ENCODE measurements around the gene DDC. TPM values are rescaled to one million over a fixed set of nuclear protein-coding genes. Genes with fewer than 3 reads are reported as not detected.

DDC gene
- total RNA-seq, 3 donors from 2014 or later (not counting 1 experiment from before 2014, with no cell fraction given) = not detected

DNA sequence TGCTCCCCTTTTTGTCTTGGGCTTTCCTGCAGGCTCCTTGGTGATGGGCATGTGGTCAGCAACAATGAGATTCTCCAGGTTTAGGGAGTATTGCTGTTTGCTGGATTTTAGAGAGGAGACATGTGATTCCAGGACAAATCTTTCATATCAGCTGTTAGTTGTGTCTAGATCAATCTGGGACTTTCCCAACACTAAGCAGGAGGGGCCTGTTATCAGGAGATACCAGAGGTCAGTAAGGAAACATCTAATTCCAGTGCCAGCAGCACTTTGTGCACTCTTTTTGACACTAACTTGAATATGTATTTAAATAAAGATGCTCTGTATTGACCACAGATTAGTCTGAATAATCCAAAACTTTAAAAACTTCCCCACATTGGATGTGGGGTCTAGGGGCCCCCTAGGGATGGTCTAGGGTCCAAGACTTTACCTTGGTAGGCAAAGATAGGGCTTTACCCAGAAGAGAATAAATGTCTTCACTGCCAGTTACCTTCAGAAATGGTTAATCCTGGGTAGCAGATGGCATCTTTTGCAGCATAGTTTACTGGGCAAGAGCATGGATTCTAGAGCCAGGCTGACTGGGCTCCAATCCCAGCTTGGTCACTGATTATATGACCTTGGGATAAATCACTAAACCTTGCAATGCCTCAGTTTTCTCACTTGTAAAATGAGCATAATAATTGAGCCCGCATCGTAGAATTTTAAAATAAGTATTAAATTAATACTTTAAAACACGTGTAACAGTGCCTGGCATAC, 108.7 kb downstream of the DDC start:
- Mint-ChIP-seq H3K36me3 (no peaks in the 10 kb centered on the region), H3K27ac (no peak overlapping the region)

DNA sequence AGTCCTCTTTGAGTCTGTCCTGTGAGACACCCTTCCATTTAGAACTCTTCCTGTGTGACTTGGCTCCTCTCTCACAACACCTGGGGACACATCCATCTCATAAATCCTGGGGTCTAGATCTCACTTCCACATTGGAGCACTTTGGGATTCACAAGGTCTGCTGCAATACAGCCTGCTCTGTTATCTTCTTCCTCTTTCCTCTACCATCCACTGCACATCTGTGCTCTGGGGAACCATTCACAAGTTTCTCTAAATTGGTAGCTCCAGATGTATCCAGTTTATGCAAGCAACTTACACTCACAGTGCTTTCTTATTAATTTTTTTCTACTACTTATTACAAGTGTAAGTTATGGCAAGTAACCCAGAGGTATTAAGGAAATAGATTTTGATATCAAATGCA, 109.5 kb downstream of the DDC start:
- H3K4me1 ChIP-seq (ENCODE audit: control insufficient read depth, insufficient read depth, low read length) = peaks cover 8% of the 10 kb centered on the region
- Mint-ChIP-seq H3K4me3 (no peak overlapping the region), H3K9me3 (no peaks in the 10 kb centered on the region), H3K4me1 (peaks cover 4 to 5% of the 10 kb centered on the region in 2 donors), H3K27ac (no peak overlapping the region), H3K36me3 (no peaks in the 10 kb centered on the region), H3K27me3 (ENCODE audit: low read depth in 2 of 2) (peaks cover 15 to 36% of the 10 kb centered on the region in 2 donors)
- DNase-seq = no peak
- TF ChIP-seq, protein P1, sequence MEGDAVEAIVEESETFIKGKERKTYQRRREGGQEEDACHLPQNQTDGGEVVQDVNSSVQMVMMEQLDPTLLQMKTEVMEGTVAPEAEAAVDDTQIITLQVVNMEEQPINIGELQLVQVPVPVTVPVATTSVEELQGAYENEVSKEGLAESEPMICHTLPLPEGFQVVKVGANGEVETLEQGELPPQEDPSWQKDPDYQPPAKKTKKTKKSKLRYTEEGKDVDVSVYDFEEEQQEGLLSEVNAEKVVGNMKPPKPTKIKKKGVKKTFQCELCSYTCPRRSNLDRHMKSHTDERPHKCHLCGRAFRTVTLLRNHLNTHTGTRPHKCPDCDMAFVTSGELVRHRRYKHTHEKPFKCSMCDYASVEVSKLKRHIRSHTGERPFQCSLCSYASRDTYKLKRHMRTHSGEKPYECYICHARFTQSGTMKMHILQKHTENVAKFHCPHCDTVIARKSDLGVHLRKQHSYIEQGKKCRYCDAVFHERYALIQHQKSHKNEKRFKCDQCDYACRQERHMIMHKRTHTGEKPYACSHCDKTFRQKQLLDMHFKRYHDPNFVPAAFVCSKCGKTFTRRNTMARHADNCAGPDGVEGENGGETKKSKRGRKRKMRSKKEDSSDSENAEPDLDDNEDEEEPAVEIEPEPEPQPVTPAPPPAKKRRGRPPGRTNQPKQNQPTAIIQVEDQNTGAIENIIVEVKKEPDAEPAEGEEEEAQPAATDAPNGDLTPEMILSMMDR (IDR thresholded peaks at IDR 0.05) = no peak
- intact Hi-C loops (cut with micrococcal nuclease) = no loop called here
- no peaks in the 10 kb centered on the region for H3K36me3 ChIP-seq (ENCODE audit: control insufficient read depth, insufficient read depth, low read length)
- no peak overlapping the region for H3K4me3 ChIP-seq (ENCODE audit: low read length)
- ATAC-seq = no peak
- H3K27ac ChIP-seq (ENCODE audit: low read length) = no peak overlapping the region
- H3K27me3 ChIP-seq (ENCODE audit: control insufficient read depth, insufficient read depth, low read length) = no peaks in the 10 kb centered on the region
- H3K9me3 ChIP-seq (ENCODE audit: control insufficient read depth, insufficient read depth, low read length) = no peaks in the 10 kb centered on the region

More for the DNA sequence above, 108.7 kb downstream of the DDC start:
- Mint-ChIP-seq H3K4me3 (no peak overlapping the region), H3K9me3 (no peaks in the 10 kb centered on the region), H3K27me3 (ENCODE audit: low read depth in 2 of 2) (peaks cover 15 to 36% of the 10 kb centered on the region in 2 donors), H3K4me1 (no peaks in the 10 kb centered on the region)
- no peak for DNase-seq
- TF ChIP-seq, protein P1 (IDR thresholded peaks at IDR 0.05) = no peak
- Histone ChIP-seq H3K9me3 (ENCODE audit: control insufficient read depth, insufficient read depth, low read length) (no peaks in the 10 kb centered on the region), H3K27me3 (ENCODE audit: control insufficient read depth, insufficient read depth, low read length) (no peaks in the 10 kb centered on the region), H3K4me1 (ENCODE audit: control insufficient read depth, insufficient read depth, low read length) (no peaks in the 10 kb centered on the region), H3K4me3 (ENCODE audit: low read length) (no peak overlapping the region), H3K36me3 (ENCODE audit: control insufficient read depth, insufficient read depth, low read length) (no peaks in the 10 kb centered on the region), H3K27ac (ENCODE audit: low read length) (no peak overlapping the region)
- no peak for ATAC-seq
- 0% methylated on average over 1 of the region's 3 CpGs for WGBS (ENCODE audit: insufficient coverage)
- intact Hi-C loops (cut with micrococcal nuclease) = no loop called here

DNA sequence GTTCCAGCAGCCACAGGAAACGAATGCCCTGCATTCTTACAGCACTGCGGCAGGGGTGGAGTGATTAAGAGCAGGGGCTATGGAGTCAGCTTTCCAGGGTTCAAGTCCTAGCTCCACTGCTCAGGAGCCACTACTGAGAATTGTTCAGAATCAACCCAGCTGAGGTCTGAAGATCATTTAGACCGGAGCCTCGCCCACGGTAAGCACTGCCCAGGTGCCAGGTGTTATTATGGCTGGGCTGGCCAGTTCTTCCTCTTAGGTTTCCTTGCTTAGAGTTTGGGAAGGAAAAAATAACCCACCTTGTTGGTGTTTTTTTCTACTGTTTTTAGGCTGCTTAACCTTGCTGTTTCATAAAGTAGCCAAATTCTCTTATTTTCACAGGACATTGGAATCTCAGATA, 110.2 kb downstream of the DDC start:
- no peak overlapping the region for H3K4me3 Mint-ChIP-seq
- 87% methylated on average over 5 of the region's 5 CpGs for WGBS (ENCODE audit: insufficient coverage)

More for the DNA sequence above, 110.2 kb downstream of the DDC start:
- no peaks in the 10 kb centered on the region for H3K36me3 ChIP-seq (ENCODE audit: control insufficient read depth, insufficient read depth, low read length)
- H3K27ac ChIP-seq (ENCODE audit: low read length) = no peak overlapping the region
- TF ChIP-seq, protein P1 (IDR thresholded peaks at IDR 0.05) = no peak
- no peaks in the 10 kb centered on the region for H3K9me3 ChIP-seq (ENCODE audit: control insufficient read depth, insufficient read depth, low read length)
- Mint-ChIP-seq H3K4me1 (peaks cover 11% of the 10 kb centered on the region in 2 donors), H3K27me3 (ENCODE audit: low read depth in 2 of 2) (peaks cover 15 to 36% of the 10 kb centered on the region in 2 donors), H3K9me3 (no peaks in the 10 kb centered on the region), H3K27ac (no peak overlapping the region), H3K36me3 (no peaks in the 10 kb centered on the region)
- no peak overlapping the region for H3K4me3 ChIP-seq (ENCODE audit: low read length)
- ATAC-seq (no peak), DNase-seq (no peak)
- no peaks in the 10 kb centered on the region for H3K27me3 ChIP-seq (ENCODE audit: control insufficient read depth, insufficient read depth, low read length)
- peaks cover 10% of the 10 kb centered on the region for H3K4me1 ChIP-seq (ENCODE audit: control insufficient read depth, insufficient read depth, low read length)
- intact Hi-C loops (cut with micrococcal nuclease) = no loop called here
